SK-N-MC (cell line): ENCODE results near the gene IQCE.

Source experiments
- EZH2 ChIP-seq: fragments of 200-600 bp; sonication (generic); IDR thresholded peaks from one replicate; pipeline ENCODE4 v1.6.1; 2017; ENCODE audit warnings: antibody characterized with exemption
- POLR2AphosphoS5 ChIP-seq: IDR thresholded peaks from 2 replicates; pipeline ENCODE4 v1.6.1; 2012; ENCODE audit warnings: mild to moderate bottlenecking, low read depth, low read length, borderline replicate concordance

GRCh38 chr7:2612445-2613097, 53.8 kb downstream of the IQCE start:
- TF ChIP-seq EZH2 = no peak
- TF ChIP-seq POLR2AphosphoS5 = no peak
